GM12878 (cell line): ENCODE data around the gene PRPSAP2. TPM values are rescaled to one million over a fixed set of nuclear protein-coding genes. Genes with fewer than 3 reads are reported as not detected.
"Not testable (repeated sequence)": the region's sequence is repeated elsewhere in the genome, so short reads cannot be mapped to it uniquely, and the experiment has no call there.

Experiments used
- ATAC-seq: fragments of 200-7000 bp; cut with Tn5 transposase; 3 replicates; pipeline ENCODE4 v1.9.1; 2020; ENCODE audit warnings: mild to moderate bottlenecking, moderate library complexity
- BruUV-seq: library from RNA; stranded (reverse); fragments of 400-500 nt; replicated peaks from 2 replicates; lab custom pipeline; 2021; lab: Mats Ljungman, UMichigan
- CTCF ChIA-PET: fragments of 300-600 bp; sonication (Branson Sonifier 250); formaldehyde crosslinking; extraction: SDS; loops from one replicate; lab custom pipeline; 2021; ENCODE audit warnings: inconsistent platforms; lab: Yijun Ruan, JAX
- POLR2A ChIA-PET: fragments of 350-600 bp; formaldehyde crosslinking; extraction: SDS; loops from one replicate; lab custom pipeline; 2021; ENCODE audit warnings: inconsistent platforms; lab: Charles Lee
- RAD21 ChIA-PET: fragments of 300-600 bp; sonication (Branson Sonifier 250); formaldehyde crosslinking; loops from one replicate; lab custom pipeline; 2023; ENCODE audit warnings: antibody characterized with exemption; ENCODE audit not compliant: unreplicated experiment; lab: Charles Lee
- SMC1A ChIA-PET: fragments of 300-600 bp; sonication (Branson Sonifier 250); formaldehyde crosslinking; loops from one replicate; lab custom pipeline; 2023; ENCODE audit not compliant: unreplicated experiment, uncharacterized antibody; lab: Charles Lee
- DNase-seq: peaks from one replicate; pipeline ENCODE4 v3.0.0-alpha.2; 2011; ENCODE audit warnings: low read depth, low spot score
- FAIRE-seq: peaks from 3 replicates; lab custom pipeline; 2011; peaks lifted over from hg19 to GRCh38; lab: Jason Lieb, UNC
- H2AFZ ChIP-seq: 2 replicates; pipeline ENCODE4 v1.6.0; 2011; ENCODE audit warnings: low read depth, low read length, control low read depth; ENCODE audit not compliant: control insufficient read depth
- H3K27ac ChIP-seq: 2 replicates; pipeline ENCODE4 v1.5.1; 2011; ENCODE audit warnings: control low read depth; ENCODE audit not compliant: control insufficient read depth, insufficient read depth
- H3K27me3 ChIP-seq, 2 experiments: replicated peaks in 1 of 2; 2 replicates each; pipeline versions ENCODE4 v1.6.0 to v1.6.1; 2011; ENCODE audit warnings: low read length in 1 of 2; ENCODE audit not compliant: control insufficient read depth in 2 of 2, insufficient read depth in 2 of 2
- H3K36me3 ChIP-seq, 2 experiments: 2 replicates each; pipeline ENCODE4 v1.5.1; 2011; ENCODE audit warnings: low read length in 1 of 2; ENCODE audit not compliant: control insufficient read depth in 2 of 2, insufficient read depth in 2 of 2
- H3K4me1 ChIP-seq: 2 replicates; pipeline ENCODE4 v1.6.1; 2011; ENCODE audit warnings: mild to moderate bottlenecking, low read length, moderate library complexity, mixed read lengths; ENCODE audit not compliant: control insufficient read depth, insufficient read depth
- H3K4me2 ChIP-seq: 2 replicates; pipeline ENCODE4 v1.6.0; 2011; ENCODE audit warnings: control low read depth; ENCODE audit not compliant: control insufficient read depth, insufficient read depth
- H3K4me3 ChIP-seq: fragments of 200-600 bp; sonication (generic); 2 replicates; pipeline ENCODE4 v1.5.1; 2016
- H3K79me2 ChIP-seq: 2 replicates; pipeline ENCODE4 v1.6.0; 2011; ENCODE audit warnings: low read length; ENCODE audit not compliant: control insufficient read depth, insufficient read depth
- H3K9ac ChIP-seq: 2 replicates; pipeline ENCODE4 v1.8.0; 2011; ENCODE audit warnings: low read length, control low read depth, mixed read lengths; ENCODE audit not compliant: control insufficient read depth, insufficient read depth
- H3K9me3 ChIP-seq: replicated peaks from 3 replicates; pipeline ENCODE4 v1.5.1; 2011; ENCODE audit warnings: mild to moderate bottlenecking, low read length; ENCODE audit not compliant: control insufficient read depth, insufficient read depth
- H4K20me1 ChIP-seq: 2 replicates; pipeline ENCODE4 v1.6.0; 2011; ENCODE audit not compliant: control insufficient read depth, insufficient read depth
- REST ChIP-seq: IDR thresholded peaks from 2 replicates; pipeline ENCODE4 v1.6.1; 2012; ENCODE audit warnings: mild to moderate bottlenecking, low read depth, low read length
- TCF12 ChIP-seq: IDR thresholded peaks from 2 replicates; pipeline ENCODE4 v1.6.1; 2011; ENCODE audit warnings: low read depth, mild to moderate bottlenecking, low read length
- YY1 ChIP-seq: IDR thresholded peaks from 2 replicates; pipeline ENCODE4 v1.6.1; 2011; ENCODE audit warnings: low read depth, mild to moderate bottlenecking, low read length
- WGBS: methylation state at CpG from one replicate; pipeline ENCODE4 v1.1.6; 2016; ENCODE audit warnings: low lambda C conversion rate; ENCODE audit not compliant: insufficient replicate concordance, insufficient coverage; ENCODE audit errors: missing lambda C conversion rate; 5-methylcytosine and 5-hydroxymethylcytosine counted together
- in situ Hi-C: fragments of 300-500 bp; cut with MboI; formaldehyde crosslinking; loops from 9 replicates; pipeline ENCODE4 v1.14.3; 2018; ENCODE audit warnings: mixed read lengths
- intact Hi-C: fragments of 100-400 bp; cut with micrococcal nuclease; formaldehyde crosslinking; loops from one replicate; pipeline ENCODE4 v1.14.2; 2022; ENCODE audit not compliant: unreplicated experiment
- polyA plus RNA-seq, 11 experiments: library from polyadenylated mRNA; depleted of rRNA in 4 of 11; unstranded in 6 of 11; stranded (reverse) in 5 of 11; fragments of >200 nt; fragmentation: Nextera tagmentation in 4 of 11; fragmentation: Illumina TruSeq in 1 of 11; extraction: Ambion mirVana in 4 of 11; extraction: Trizol in 1 of 11; gene quantifications; 1 replicate in 1 of 11; 2 replicates in 10 of 11; pipeline versions ENCODE4 v1.2.1 to v1.2.3, GENCODE V29; 2011 to 2016; ENCODE audit warnings: inconsistent platforms in 2 of 11, missing spikeins in 2 of 11, low read depth in 1 of 11
- total RNA-seq, 4 experiments: library from RNA; depleted of rRNA in 3 of 4; stranded (reverse); fragments of >200 nt in 3 of 4; fragmentation: Illumina TruSeq in 1 of 4; extraction: Trizol in 1 of 4; gene quantifications; 2 replicates each; pipeline versions ENCODE4 v1.2.1 to v1.2.3, GENCODE V29; 2013 to 2021

PRPSAP2 gene
- total and polyA plus RNA-seq, 10 of the 15 experiments (the other 5 are each of a cell fraction or from before 2014, with no cell fraction given) = 33.2 to 102 (median 83.8) TPM

GRCh38 chr17:18921912-18922451 is 64.1 kb downstream of the PRPSAP2 start (continued):
- TF ChIP-seq REST = no peak
- peak; percentile 55 for TF ChIP-seq TCF12

- Histone ChIP-seq H3K36me3 (peaks cover 14 to 18% of the 10 kb centered on the region in 2 experiments; a peak in 3 of 4 replicates), H3K4me1 (peaks cover 28% of the 10 kb centered on the region), H3K4me2 (peak overlapping the region; percentile 68), H3K27ac (peak overlapping the region; percentile 98), H3K9ac (peak overlapping the region; percentile 47), H3K79me2 (peaks cover 20% of the 10 kb centered on the region)
- not testable (repeated sequence) for DNase-seq, H3K4me3 ChIP-seq, H3K27me3 ChIP-seq, BruUV-seq, H2AFZ ChIP-seq, H4K20me1 ChIP-seq, H3K9me3 ChIP-seq, FAIRE-seq
- TF ChIP-seq YY1 = 0 out of 2 replicates have a peak, but pooled peaks have one; percentile 17
- ChIA-PET CTCF (interaction anchor here (0.6 to 2.4 kb wide), 3 partner anchors 12 to 39 kb away, joined by 3 to 13 read pairs (median 8); no protein-coding TSS in a partner anchor), POLR2A (interaction anchor here (0.7 to 3.2 kb wide), 5 partner anchors 15 to 64 kb away, joined by 3 to 18 read pairs (median 3); partner anchors contain the start of gene PRPSAP2), SMC1A (interaction anchor here (0.6 to 1.0 kb wide), 2 partner anchors 10 to 63 kb away, joined by 3 to 4 read pairs; no protein-coding TSS in a partner anchor), RAD21 (interaction anchor here (0.7 to 3.9 kb wide), 6 partner anchors 22 to 72 kb away, joined by 3 to 28 read pairs (median 6); partner anchors contain the start of gene PRPSAP2)
- WGBS = 0% methylated on average over 5 of the region's 7 CpGs
- intact Hi-C loops = loop anchor here (2.0 kb wide), 1 partner anchor 62 kb away; no protein-coding TSS in a partner anchor
- ATAC-seq = peak; percentile 50
- in situ Hi-C loops = loop anchor here (5.0 to 25.0 kb wide), 2 partner anchors 65 to 1935 kb away; partner anchors contain the start of gene PRPSAP2
Observed at GRCh38 chr17:18922596-18922995, 64.7 kb downstream of the PRPSAP2 start.
